ENCODE data around the gene GLUD1. TPM values are rescaled to one million over a fixed set of nuclear protein-coding genes. Genes with fewer than 3 reads are reported as not detected.
A peak's percentile ranks its signal among the peaks of the same experiment; 100 is the strongest.
"Not testable (repeated sequence)": the region's sequence is repeated elsewhere in the genome, so short reads cannot be mapped to it uniquely, and the experiment has no call there.

GLUD1 gene
- total and polyA plus RNA-seq, 5 donors from 2014 or later, result 122 to 157 (median 125) TPM

DNA sequence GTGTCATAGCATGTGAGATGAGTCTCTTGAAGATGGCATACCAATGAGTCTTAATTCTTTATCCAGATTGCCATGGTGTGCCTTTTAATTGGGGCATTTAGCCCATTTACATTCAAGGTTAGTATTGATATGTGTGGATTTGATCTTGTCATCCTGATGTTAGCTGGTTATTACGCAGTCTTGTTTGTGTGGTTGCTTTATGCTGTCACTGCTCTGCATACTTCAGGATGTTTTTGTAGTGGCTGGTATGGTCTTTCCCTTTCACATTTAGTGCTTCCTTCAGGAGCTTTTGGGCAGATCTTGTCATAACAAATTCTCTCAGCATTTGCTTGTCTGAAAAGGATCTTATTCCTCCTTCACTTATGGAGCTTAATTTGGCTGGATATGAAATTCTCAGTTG is 58.0 kb downstream of the GLUD1 start:
- Mint-ChIP-seq H3K4me1 (no peaks in the 10 kb centered on the region), H3K36me3 (no peaks in the 10 kb centered on the region), H3K9me3 (peaks cover 0 to 5% (median 0%) of the 10 kb centered on the region in 7 donors), H3K27ac (no peak overlapping the region), H3K27me3 (peaks cover 19% of the 10 kb centered on the region), H3K4me3 (no peak overlapping the region)
- H3K27me3 ChIP-seq (ENCODE audit: control insufficient read depth, insufficient read depth, low read length), result peaks cover 3% of the 10 kb centered on the region
- peak in 1 of 3 donors; percentile 19 for DNase-seq
- no peak overlapping the region for H3K27ac ChIP-seq (ENCODE audit: insufficient read depth, low read length, poor library complexity, severe bottlenecking)
- H3K4me3 ChIP-seq (ENCODE audit: low read depth, low read length), result no peak overlapping the region
- H3K9me3 ChIP-seq (ENCODE audit: control insufficient read depth in 2 of 2, low read length in 2 of 2), result no peaks in the 10 kb centered on the region
- ATAC-seq (ENCODE audit: low read depth in 2 of 2), result no peak
- no peaks in the 10 kb centered on the region for H3K4me1 ChIP-seq (ENCODE audit: control insufficient read depth, insufficient read depth, low read length, poor library complexity, severe bottlenecking)
- H3K36me3 ChIP-seq (ENCODE audit: control insufficient read depth, insufficient read depth, low read length), result no peaks in the 10 kb centered on the region

DNA sequence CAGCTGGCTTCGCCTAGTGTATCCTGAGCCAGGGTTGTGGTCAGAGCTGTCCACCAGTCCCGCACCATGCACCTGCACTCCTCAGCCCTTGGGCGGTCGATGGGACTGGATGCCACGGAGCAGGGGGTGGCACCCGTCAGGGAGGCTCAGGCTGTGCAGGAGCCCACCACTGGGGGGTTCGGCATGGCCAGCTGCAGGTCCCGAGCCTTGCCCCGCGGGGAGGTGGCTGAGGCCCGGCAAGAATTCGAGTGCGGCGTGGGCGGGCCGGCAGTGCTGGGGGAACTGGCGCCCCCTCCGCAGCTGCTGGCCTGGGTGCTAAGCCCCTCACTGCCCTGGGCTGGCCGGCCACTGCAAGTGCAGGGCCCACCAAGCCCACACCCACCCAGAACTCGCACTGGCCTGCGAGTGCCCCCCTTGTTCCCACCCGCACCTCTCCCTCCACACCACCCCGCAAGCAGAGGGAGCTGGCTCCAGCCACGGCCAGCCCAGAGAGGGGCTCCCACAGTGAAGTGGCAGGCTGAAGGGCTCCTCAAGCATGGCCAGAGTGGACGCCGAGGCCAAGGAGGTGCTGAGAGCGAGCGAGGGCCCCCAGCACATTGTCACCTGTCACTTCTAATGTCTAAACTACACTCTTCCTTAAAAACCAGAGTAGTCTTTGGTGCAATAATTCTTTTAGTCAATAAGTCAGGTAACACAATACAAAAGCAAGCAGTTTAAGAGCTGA is 63.6 kb downstream of the GLUD1 start:
- H3K4me1 Mint-ChIP-seq, result no peaks in the 10 kb centered on the region
- DNase-seq, result no peak
- no peak for ATAC-seq (ENCODE audit: low read depth in 2 of 2)
- peaks cover 0 to 2% (median 0%) of the 10 kb centered on the region in 7 donors for H3K9me3 Mint-ChIP-seq
- Histone ChIP-seq H3K36me3 (ENCODE audit: control insufficient read depth, insufficient read depth, low read length) (no peaks in the 10 kb centered on the region), H3K9me3 (ENCODE audit: control insufficient read depth in 2 of 2, low read length in 2 of 2) (no peaks in the 10 kb centered on the region), H3K27ac (ENCODE audit: insufficient read depth, low read length, poor library complexity, severe bottlenecking) (no peak overlapping the region), H3K4me3 (ENCODE audit: low read depth, low read length) (no peak overlapping the region), H3K27me3 (ENCODE audit: control insufficient read depth, insufficient read depth, low read length) (no peaks in the 10 kb centered on the region), H3K4me1 (ENCODE audit: control insufficient read depth, insufficient read depth, low read length, poor library complexity, severe bottlenecking) (no peaks in the 10 kb centered on the region)
- no peaks in the 10 kb centered on the region for H3K36me3 Mint-ChIP-seq
- no peak overlapping the region for H3K4me3 Mint-ChIP-seq
- no peak overlapping the region for H3K27ac Mint-ChIP-seq
- H3K27me3 Mint-ChIP-seq, result peaks cover 22% of the 10 kb centered on the region

DNA sequence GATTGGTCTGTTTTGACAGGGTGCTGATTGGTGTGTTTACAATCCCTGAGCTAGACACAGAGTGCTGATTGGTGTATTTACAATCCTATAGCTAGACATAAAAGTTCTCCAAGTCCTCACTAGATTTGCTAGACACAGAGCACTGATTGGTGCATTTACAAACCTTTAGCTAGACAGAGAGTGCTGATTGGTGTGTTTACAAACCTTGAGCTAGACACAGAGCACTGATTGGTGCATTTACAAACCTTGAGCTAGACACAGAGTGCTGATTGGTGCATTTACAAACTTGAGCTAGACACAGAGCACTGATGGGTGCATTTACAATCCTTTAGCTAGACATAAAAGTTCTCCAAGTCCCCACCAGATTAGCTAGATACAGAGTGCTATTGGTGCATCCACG is 64.2 kb downstream of the GLUD1 start:
- H3K36me3 Mint-ChIP-seq; H3K27ac ChIP-seq (ENCODE audit: insufficient read depth, low read length, poor library complexity, severe bottlenecking); H3K27ac Mint-ChIP-seq; H3K9me3 ChIP-seq (ENCODE audit: control insufficient read depth in 2 of 2, low read length in 2 of 2); ATAC-seq (ENCODE audit: low read depth in 2 of 2); H3K4me1 ChIP-seq (ENCODE audit: control insufficient read depth, insufficient read depth, low read length, poor library complexity, severe bottlenecking); H3K4me3 ChIP-seq (ENCODE audit: low read depth, low read length); H3K4me3 Mint-ChIP-seq; H3K27me3 ChIP-seq (ENCODE audit: control insufficient read depth, insufficient read depth, low read length); DNase-seq; H3K9me3 Mint-ChIP-seq; H3K36me3 ChIP-seq (ENCODE audit: control insufficient read depth, insufficient read depth, low read length); H3K4me1 Mint-ChIP-seq: not testable (repeated sequence)
- peaks cover 22% of the 10 kb centered on the region for H3K27me3 Mint-ChIP-seq

DNA sequence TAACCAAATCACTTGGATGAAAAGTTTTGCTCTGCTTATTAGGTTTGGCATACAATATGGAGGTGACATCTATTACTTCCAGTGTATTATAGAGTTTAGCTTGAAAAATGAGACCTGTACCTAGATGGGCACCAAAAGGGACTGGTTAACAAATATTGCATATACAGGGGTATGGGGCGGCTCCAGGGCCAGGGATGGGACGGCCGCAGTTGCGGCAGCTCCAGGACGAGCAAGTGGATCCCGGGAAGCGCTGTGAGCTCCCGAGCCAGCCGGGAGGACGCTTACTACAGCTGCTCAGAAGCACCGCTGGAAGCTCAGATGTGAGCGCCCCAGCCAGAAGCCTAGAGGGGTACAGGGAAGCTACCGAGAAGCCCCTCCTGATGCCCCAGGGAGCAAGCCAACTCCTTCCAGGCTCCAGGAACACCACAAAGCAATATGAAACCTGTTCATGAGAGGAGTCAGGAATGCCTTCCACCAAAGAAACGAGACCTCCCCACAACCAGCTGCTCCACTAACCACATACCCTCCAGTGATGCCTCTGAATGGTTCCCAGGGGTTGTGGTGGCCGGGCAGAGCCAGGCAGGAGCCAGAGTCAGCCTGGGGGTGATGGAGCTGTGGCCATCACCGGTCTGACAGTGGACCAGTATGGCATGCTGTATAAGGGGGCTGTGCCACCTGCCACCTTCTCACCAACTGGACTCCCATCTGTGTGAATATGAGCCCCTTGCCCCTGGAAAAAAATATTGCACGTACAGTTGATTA is 67.7 kb downstream of the GLUD1 start:
- H3K4me3 Mint-ChIP-seq; H3K4me1 ChIP-seq (ENCODE audit: control insufficient read depth, insufficient read depth, low read length, poor library complexity, severe bottlenecking); H3K27ac ChIP-seq (ENCODE audit: insufficient read depth, low read length, poor library complexity, severe bottlenecking); H3K4me3 ChIP-seq (ENCODE audit: low read depth, low read length); H3K9me3 ChIP-seq (ENCODE audit: control insufficient read depth in 2 of 2, low read length in 2 of 2); DNase-seq; H3K36me3 ChIP-seq (ENCODE audit: control insufficient read depth, insufficient read depth, low read length); H3K27me3 ChIP-seq (ENCODE audit: control insufficient read depth, insufficient read depth, low read length); ATAC-seq (ENCODE audit: low read depth in 2 of 2); H3K9me3 Mint-ChIP-seq; H3K4me1 Mint-ChIP-seq; H3K27me3 Mint-ChIP-seq; H3K36me3 Mint-ChIP-seq; H3K27ac Mint-ChIP-seq: not testable (repeated sequence)

DNA sequence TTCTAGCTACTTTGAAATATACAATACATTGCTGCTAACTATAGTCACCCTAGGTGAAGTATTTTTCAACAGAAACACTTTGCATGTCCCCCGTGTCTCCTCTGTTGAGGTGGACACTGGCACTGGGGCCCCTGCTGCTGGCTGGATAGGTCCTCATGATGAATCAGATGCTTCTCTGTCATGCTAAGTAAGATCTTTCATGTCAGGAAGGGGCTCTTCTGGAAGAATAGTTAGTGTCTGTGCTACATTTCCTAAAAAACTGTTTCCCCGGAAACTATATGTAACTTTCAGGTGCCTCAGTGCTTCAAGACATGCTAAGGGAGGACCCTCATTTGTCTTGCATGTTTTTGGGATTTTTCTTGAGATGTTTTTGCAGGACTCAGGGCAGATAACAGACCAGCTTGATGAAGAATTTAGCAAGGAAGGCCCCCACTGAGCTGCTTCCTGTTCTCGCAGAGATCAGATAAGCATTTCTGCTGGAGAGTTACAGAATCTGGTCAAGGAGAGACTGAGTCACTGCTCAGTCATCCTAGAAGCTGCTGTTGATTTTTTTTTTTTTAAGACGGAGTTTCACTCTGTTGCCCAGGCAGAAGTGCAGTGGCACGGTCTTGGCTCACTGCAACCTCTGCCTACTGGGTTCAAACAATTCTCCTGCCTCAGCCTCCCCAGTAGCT is 69.2 kb downstream of the GLUD1 start:
- not testable (repeated sequence) for H3K9me3 ChIP-seq (ENCODE audit: control insufficient read depth in 2 of 2, low read length in 2 of 2); H3K27me3 ChIP-seq (ENCODE audit: control insufficient read depth, insufficient read depth, low read length); H3K4me3 ChIP-seq (ENCODE audit: low read depth, low read length); H3K4me3 Mint-ChIP-seq; H3K36me3 ChIP-seq (ENCODE audit: control insufficient read depth, insufficient read depth, low read length); H3K27ac Mint-ChIP-seq; H3K9me3 Mint-ChIP-seq; H3K27ac ChIP-seq (ENCODE audit: insufficient read depth, low read length, poor library complexity, severe bottlenecking); H3K36me3 Mint-ChIP-seq; H3K4me1 Mint-ChIP-seq; H3K27me3 Mint-ChIP-seq; H3K4me1 ChIP-seq (ENCODE audit: control insufficient read depth, insufficient read depth, low read length, poor library complexity, severe bottlenecking); ATAC-seq (ENCODE audit: low read depth in 2 of 2)
- DNase-seq, result peak in 1 of 3 donors; percentile 39

DNA sequence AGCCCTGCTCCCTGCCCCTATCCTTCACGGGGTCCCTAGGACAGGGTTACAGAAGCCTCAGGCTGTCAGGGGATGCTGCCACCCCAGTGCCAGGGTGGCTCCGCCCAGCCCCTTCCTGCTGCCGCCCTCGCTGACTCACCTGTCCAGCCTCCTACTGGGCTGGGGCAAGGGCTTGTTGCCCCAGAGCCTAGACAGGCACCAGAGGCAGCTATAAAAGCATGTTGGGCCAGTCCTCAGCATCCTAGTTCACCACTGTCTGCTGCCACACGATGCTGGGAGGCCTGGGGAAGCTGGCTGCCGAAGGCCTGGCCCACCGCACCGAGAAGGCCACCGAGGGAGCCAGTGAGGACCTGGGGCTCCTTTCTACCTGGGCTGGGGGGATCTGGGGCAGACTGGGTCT is 74.6 kb downstream of the GLUD1 start, which contains the start of gene FAM25A:
FAM25A (plus strand) TSS at position 239 of the 400 bp plus-strand sequence; CDS start at position 270, 31 bp downstream.
- not testable (repeated sequence) for H3K9me3 ChIP-seq (ENCODE audit: control insufficient read depth in 2 of 2, low read length in 2 of 2); H3K4me3 Mint-ChIP-seq; H3K27me3 ChIP-seq (ENCODE audit: control insufficient read depth, insufficient read depth, low read length); H3K36me3 ChIP-seq (ENCODE audit: control insufficient read depth, insufficient read depth, low read length); H3K27me3 Mint-ChIP-seq; ATAC-seq (ENCODE audit: low read depth in 2 of 2); H3K4me1 ChIP-seq (ENCODE audit: control insufficient read depth, insufficient read depth, low read length, poor library complexity, severe bottlenecking); H3K4me3 ChIP-seq (ENCODE audit: low read depth, low read length); H3K36me3 Mint-ChIP-seq; H3K9me3 Mint-ChIP-seq; H3K27ac Mint-ChIP-seq; H3K4me1 Mint-ChIP-seq; DNase-seq; H3K27ac ChIP-seq (ENCODE audit: insufficient read depth, low read length, poor library complexity, severe bottlenecking)

DNA sequence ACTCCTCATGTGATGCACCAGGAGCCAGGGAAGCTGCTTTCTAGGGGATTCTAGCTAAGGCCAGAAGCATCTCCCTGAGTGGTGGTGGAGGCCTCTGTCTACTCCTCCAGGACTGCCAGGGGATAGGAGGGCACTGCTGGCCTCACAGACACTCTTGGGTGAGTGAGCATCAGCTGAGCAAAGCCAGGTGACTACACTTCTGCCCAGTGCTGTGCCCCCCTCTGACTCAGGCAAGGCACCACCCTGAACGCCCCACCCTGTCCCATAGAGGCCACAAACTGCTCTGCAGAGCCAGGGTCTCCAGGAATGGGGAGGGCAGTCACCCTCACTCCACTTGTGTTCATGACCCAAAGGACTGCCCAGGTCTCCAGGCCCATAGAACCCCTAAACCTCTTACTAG is 75.1 kb downstream of the GLUD1 start:
- not testable (repeated sequence) for DNase-seq; H3K4me3 Mint-ChIP-seq; H3K4me1 ChIP-seq (ENCODE audit: control insufficient read depth, insufficient read depth, low read length, poor library complexity, severe bottlenecking); H3K27me3 ChIP-seq (ENCODE audit: control insufficient read depth, insufficient read depth, low read length); H3K9me3 ChIP-seq (ENCODE audit: control insufficient read depth in 2 of 2, low read length in 2 of 2); H3K27ac ChIP-seq (ENCODE audit: insufficient read depth, low read length, poor library complexity, severe bottlenecking); H3K36me3 ChIP-seq (ENCODE audit: control insufficient read depth, insufficient read depth, low read length); H3K4me1 Mint-ChIP-seq; H3K9me3 Mint-ChIP-seq; ATAC-seq (ENCODE audit: low read depth in 2 of 2); H3K4me3 ChIP-seq (ENCODE audit: low read depth, low read length); H3K36me3 Mint-ChIP-seq; H3K27me3 Mint-ChIP-seq; H3K27ac Mint-ChIP-seq
